ENCODE measurements around the gene PCED1B.
"Not testable (repeated sequence)": the region's sequence is repeated elsewhere in the genome, so short reads cannot be mapped to it uniquely, and the experiment has no call there.

DNA sequence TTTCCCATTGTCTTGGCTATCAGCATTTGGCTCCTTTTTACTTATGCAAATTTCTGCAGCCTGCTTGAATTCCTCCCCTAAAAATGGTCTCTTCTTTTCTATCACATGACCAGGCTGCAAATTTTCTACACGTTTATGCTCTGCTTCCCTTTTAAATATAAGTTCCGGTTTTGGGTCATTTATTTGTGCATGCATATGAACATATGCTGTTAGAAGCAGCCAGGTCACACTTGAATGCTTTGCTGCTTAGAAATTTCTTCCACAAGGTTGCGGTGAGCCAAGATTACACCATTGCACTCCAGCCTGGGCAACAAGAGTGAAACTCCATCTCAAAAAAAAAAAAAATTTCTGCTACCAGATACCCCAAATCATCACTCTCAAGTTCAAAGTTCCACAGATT, 28.1 kb upstream of the PCED1B start:
- TF ChIP-seq, protein P1, sequence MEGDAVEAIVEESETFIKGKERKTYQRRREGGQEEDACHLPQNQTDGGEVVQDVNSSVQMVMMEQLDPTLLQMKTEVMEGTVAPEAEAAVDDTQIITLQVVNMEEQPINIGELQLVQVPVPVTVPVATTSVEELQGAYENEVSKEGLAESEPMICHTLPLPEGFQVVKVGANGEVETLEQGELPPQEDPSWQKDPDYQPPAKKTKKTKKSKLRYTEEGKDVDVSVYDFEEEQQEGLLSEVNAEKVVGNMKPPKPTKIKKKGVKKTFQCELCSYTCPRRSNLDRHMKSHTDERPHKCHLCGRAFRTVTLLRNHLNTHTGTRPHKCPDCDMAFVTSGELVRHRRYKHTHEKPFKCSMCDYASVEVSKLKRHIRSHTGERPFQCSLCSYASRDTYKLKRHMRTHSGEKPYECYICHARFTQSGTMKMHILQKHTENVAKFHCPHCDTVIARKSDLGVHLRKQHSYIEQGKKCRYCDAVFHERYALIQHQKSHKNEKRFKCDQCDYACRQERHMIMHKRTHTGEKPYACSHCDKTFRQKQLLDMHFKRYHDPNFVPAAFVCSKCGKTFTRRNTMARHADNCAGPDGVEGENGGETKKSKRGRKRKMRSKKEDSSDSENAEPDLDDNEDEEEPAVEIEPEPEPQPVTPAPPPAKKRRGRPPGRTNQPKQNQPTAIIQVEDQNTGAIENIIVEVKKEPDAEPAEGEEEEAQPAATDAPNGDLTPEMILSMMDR (conservative IDR thresholded peaks at IDR 0.05 in 1 of 2, IDR thresholded peaks at IDR 0.05 in 1 of 2; ENCODE audit: extremely low read depth in 1 of 2, insufficient read depth in 1 of 2, low read depth in 1 of 2, low read length in 2 of 2): not testable (repeated sequence)
- TF ChIP-seq EZH2 (IDR thresholded peaks at IDR 0.05; ENCODE audit: borderline replicate concordance, low read length): not testable (repeated sequence)

All from mammary epithelial cell (primary cell).